Stimulated activated CD4-positive, alpha-beta T cell treated with anti-CD3 and anti-CD28 coated beads, Interleukin-12 subunit alpha, Interleukin-12 subunit beta, amount 100 ng/mL, for 24 hours (primary cell): ENCODE results near the gene ANK3.

Source experiments
- DNase-seq, 2 experiments: peaks; one replicate each; pipeline ENCODE4 v3.0.0-alpha.2; 2020; ENCODE audit warnings: low read depth in 2 of 2

ANK3 gene

GRCh38 chr10:60140651-60141632, 248.7 kb downstream of the ANK3 start:
- no peak for DNase-seq

GRCh38 chr10:60139798-60140566, 249.7 kb downstream of the ANK3 start:
- DNase-seq, result no peak

GRCh38 chr10:60139290-60139689, 250.4 kb downstream of the ANK3 start:
- DNase-seq, result no peak

DNA sequence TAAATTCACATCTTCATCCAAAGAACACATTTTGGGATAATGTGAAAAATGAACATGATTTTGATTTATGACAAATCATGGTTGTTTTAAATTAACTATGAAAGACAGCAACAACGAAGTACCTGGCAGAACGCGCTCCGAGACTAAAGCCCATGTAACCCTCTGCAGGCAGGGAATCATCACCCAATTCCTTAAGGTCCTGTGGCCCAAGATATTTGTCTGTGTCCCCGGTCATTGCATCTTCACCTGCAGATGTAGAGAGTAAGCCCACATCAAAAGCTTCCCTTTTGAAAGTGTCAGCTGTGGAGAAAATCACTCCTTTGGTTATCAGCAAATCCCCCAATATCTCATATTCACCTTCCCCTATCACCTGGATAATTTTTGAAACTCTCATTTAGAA, 250.8 kb downstream of the ANK3 start:
- no peak for DNase-seq

DNA sequence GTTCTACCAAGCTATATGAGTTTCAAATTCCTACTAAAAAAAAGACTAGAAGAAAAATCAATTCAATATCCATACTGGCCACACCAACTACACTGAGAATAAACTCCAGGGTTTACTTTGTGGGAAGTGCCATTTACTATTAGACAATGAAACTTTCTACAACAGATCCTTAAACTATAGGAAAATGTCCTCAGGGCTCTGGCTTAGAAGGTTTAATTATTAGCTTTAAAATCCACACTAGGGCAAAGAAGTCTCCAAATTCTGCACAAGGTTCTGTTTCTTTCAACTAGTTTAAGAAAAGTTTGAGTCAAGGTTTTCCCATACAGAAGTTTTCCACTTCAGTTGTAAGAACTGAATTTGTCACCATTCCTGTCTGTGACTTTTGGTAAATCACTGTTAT, 251.6 kb downstream of the ANK3 start:
- no peak for DNase-seq

DNA sequence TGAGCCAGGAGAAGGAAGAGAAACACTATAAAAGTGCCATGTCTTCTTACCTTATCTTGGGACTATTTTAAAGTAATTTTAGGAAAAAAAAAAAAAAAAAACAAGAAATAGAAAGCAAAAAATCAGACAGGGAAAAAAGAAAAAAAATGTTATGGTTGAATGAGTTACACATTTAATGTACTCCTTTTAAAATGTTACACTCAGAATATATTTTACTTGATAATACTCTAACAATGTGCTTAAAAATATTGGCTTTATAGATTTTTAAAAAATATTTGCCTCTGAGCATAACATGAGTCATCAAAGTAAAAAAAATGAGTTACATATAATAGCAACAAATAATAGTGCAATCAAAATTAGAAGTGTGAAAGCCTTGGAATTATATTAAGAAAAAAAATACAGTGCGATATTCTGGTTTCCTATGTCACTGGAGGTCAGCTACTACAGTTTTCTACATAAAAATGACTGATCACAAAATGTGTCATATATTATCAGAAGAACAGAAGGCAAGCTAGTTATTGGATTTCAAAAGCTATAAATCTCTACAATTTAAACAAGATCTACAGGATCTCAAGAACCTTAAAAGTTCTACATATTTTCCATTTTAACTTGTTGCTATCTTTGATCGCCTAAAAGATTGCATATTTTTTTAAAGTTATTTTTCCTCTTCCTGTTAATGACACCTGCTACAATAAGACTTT, 252.2 kb downstream of the ANK3 start:
- DNase-seq, result no peak

- no peak for DNase-seq
Measured at GRCh38 chr10:60135020-60135419, 254.7 kb downstream of the ANK3 start.

GRCh38 chr10:60134548-60134947, 255.1 kb downstream of the ANK3 start:
- DNase-seq, result no peak

DNA sequence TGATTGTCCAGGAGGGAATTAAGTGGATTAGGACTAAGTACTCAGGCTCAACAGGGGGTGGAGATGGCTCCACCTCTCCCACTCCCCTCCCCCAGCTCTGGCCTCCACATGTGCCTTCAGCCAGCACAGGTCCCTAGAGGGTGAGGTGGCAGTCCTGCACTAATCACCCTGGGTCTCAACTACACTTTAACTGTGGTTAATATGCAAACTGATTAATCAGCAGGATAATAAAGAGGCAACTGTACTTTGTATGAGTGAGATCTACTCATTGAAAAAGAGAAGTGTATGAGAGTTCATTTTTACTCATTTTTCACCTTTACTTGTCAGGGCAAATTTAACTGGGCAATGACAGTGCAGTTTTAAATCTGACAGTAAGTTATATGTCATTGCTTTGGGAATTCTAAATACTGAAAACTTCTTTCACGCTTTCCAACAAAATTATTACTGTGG, 259.5 kb downstream of the ANK3 start:
- no peak for DNase-seq

DNA sequence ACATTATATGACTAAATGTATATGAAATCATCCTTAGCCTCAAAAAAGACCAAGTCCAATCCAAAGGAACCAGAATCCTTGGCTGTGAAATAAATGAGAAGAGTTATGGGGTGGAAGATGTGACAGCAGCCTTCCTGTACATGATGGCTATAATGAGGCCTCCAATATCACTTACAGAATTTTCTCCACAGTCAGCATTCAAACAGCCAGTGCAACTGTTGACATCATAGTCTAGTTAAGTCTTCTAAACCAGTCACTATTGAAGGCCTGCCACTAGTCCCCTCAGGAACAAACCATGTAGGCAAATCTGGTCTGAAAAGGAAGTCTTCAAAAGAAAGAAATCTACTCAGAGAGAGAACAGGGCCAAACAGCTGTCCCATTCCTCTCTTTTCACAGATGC, 263.8 kb downstream of the ANK3 start:
- no peak for DNase-seq

DNA sequence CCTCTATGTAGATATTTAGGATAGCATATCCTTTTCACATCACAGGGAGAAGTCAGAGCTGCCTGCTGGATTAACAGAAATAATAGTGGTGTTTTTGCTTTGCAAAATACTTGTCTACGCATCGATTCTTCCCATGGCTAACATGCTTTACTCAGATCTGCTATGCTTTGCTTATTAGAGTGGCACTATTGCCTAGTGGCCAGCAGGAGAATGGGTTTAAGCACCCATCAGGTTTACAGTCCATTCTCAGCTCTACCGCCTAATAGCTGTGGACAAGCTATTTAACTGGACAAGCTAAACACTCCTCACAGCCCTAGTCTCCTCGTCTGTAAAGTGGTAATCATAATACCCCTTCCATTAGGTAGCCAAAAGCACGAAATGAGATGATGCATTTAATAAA, 265.1 kb downstream of the ANK3 start:
- no peak for DNase-seq

- no peak for DNase-seq
Measured at GRCh38 chr10:60123668-60124067, 266.0 kb downstream of the ANK3 start.

- DNase-seq, result no peak
Measured at GRCh38 chr10:60123172-60123571, 266.5 kb downstream of the ANK3 start.

GRCh38 chr10:60122190-60122589, 267.5 kb downstream of the ANK3 start:
- DNase-seq, result no peak

- no peak for DNase-seq
Measured at GRCh38 chr10:60114765-60115586, 274.7 kb downstream of the ANK3 start.

- no peak for DNase-seq
Measured at GRCh38 chr10:60110739-60111138, 278.9 kb downstream of the ANK3 start.

- DNase-seq, result no peak
Measured at GRCh38 chr10:60107308-60107976, 282.2 kb downstream of the ANK3 start.

- no peak for DNase-seq
Measured at GRCh38 chr10:60105295-60105695, 284.4 kb downstream of the ANK3 start.

- DNase-seq, result no peak
Measured at GRCh38 chr10:60101821-60102220, 287.9 kb downstream of the ANK3 start.

DNA sequence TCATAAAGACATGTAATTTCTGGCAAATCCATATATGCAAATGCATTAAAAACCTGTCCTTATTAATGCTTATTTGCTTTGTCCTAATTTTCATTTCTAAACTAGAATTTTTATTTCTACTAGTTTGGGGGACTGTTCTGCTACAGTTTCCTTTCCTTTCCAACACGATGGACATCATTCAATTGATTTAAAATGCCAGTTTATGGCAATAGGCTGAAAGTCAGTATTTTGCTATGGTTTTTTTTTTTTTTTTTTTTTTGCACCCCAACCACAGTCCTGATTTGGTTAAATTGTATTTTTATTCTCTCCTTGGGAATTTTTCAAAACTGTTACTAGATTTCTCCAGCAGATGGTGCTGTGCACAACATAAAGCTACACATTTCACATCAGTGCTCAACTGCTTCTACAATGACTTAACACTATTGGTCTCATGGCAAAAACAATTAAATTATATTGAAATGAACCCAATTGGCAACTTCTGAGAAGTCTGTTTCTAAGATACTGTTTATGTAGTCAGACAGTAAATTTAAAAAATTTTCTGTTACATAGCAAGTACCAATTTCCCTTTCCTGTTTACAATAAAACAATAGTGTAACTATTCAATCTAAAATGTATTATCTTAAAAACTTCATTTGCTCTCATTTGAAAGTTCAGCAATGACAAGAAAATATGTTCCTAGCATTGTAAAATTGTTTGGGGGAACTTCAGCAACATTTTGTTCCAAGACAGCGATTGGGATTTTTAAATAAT, 289.5 kb downstream of the ANK3 start:
- DNase-seq, result no peak
